Endodermal cell (in vitro differentiated cells): ENCODE measurements around the gene EDN1. TPM values are rescaled to one million over a fixed set of nuclear protein-coding genes. Genes with fewer than 3 reads are reported as not detected.

Source experiments
- DNase-seq: peaks from one replicate; pipeline ENCODE4 v3.0.0-alpha.2; 2017
- H3K27ac ChIP-seq: 2 replicates; pipeline ENCODE4 v1.5.1; 2013; ENCODE audit warnings: mild to moderate bottlenecking, low read depth, low read length, moderate library complexity
- H3K27me3 ChIP-seq: 2 replicates; pipeline ENCODE4 v1.6.1; 2013; ENCODE audit warnings: mild to moderate bottlenecking, low read length, moderate library complexity; ENCODE audit not compliant: insufficient read depth, control insufficient read depth, poor library complexity, severe bottlenecking
- H3K36me3 ChIP-seq: 2 replicates; pipeline ENCODE4 v1.7.0; 2013; ENCODE audit warnings: mild to moderate bottlenecking, low read length, moderate library complexity; ENCODE audit not compliant: control insufficient read depth, insufficient read depth
- H3K4me1 ChIP-seq: one replicate; pipeline ENCODE4 v1.7.0; 2013; ENCODE audit warnings: low read length; ENCODE audit not compliant: control insufficient read depth, insufficient read depth
- H3K4me3 ChIP-seq: 2 replicates; pipeline ENCODE4 v1.5.1; 2013; ENCODE audit warnings: mild to moderate bottlenecking, low read length, moderate library complexity
- H3K9ac ChIP-seq: 2 replicates; pipeline ENCODE4 v1.6.1; 2013; ENCODE audit warnings: mild to moderate bottlenecking, low read length, moderate library complexity; ENCODE audit not compliant: poor library complexity, severe bottlenecking; ENCODE audit errors: extremely low read depth
- H3K9me3 ChIP-seq: 2 replicates; pipeline ENCODE4 v1.6.1; 2013; ENCODE audit warnings: mild to moderate bottlenecking, low read length, moderate library complexity; ENCODE audit not compliant: control insufficient read depth
- H3K27ac Mint-ChIP-seq: 2 replicates; pipeline ENCODE4 v1.8.0; 2020; ENCODE audit warnings: mixed read lengths
- H3K27me3 Mint-ChIP-seq: 2 replicates; pipeline ENCODE4 v1.8.0; 2021; ENCODE audit warnings: mild to moderate bottlenecking, mixed read lengths; ENCODE audit not compliant: insufficient read depth
- H3K36me3 Mint-ChIP-seq: 2 replicates; pipeline ENCODE4 v1.8.0; 2020; ENCODE audit warnings: low read depth, mixed read lengths
- H3K4me1 Mint-ChIP-seq: 2 replicates; pipeline ENCODE4 v1.8.0; 2020; ENCODE audit warnings: mixed read lengths
- H3K4me3 Mint-ChIP-seq: 2 replicates; pipeline ENCODE4 v1.8.0; 2020; ENCODE audit warnings: mild to moderate bottlenecking, moderate library complexity, mixed read lengths
- H3K9me3 Mint-ChIP-seq: 2 replicates; pipeline ENCODE4 v1.8.0; 2020; ENCODE audit warnings: mild to moderate bottlenecking, mixed read lengths
- CTCF ChIP-seq: fragments of 200-600 bp; sonication (generic); conservative IDR thresholded peaks from 2 replicates; pipeline ENCODE4 v1.5.0; 2021; ENCODE audit warnings: antibody characterized with exemption, mild to moderate bottlenecking
- WGBS, 2 experiments: methylation state at CpG; one replicate each; pipeline versions ENCODE4 v1.1.5 to v1.1.7; 2013; ENCODE audit warnings: missing lambda C conversion rate in 2 of 2, mixed read lengths in 1 of 2; ENCODE audit not compliant: insufficient coverage in 1 of 2, insufficient read length in 1 of 2; 5-methylcytosine and 5-hydroxymethylcytosine counted together
- long read RNA-seq, 4 experiments: library from polyadenylated mRNA in 2 of 4; library from RNA in 1 of 4; library from capped mRNA in 1 of 4; stranded (forward) in 3 of 4; unstranded in 1 of 4; transcript quantifications; one replicate each; pipeline ENCODE4 v2.0.0, GENCODE V29; 2020 to 2021; ENCODE audit warnings: inconsistent platforms in 1 of 4
- polyA plus RNA-seq, 2 experiments: library from polyadenylated mRNA; stranded (reverse); fragments of 50-300 nt; gene quantifications; one replicate each; pipeline ENCODE4 v1.2.3, GENCODE V29; 2013
- total RNA-seq, 2 donors: library from RNA; stranded (reverse); fragmentation: NEBNext Ultra II Directional in 1 of 2; extraction: Animal tissue kit (Norgen Biotek cat#: 25700) in 1 of 2; gene quantifications; 2 replicates in 1 of 2; 3 replicates in 1 of 2; pipeline ENCODE4 v1.2.1, GENCODE V29; 2021

EDN1 gene
- under 1 TPM; 0.27 to 0.46 TPM for total RNA-seq
- polyA plus RNA-seq (2013, experiment 1 of 2): 3.5 TPM
- polyA plus RNA-seq (2013, experiment 2 of 2): 4.5 TPM
- long read RNA-seq, experiment 1: 0 reads
- long read RNA-seq, experiment 2: 0 reads
- long read RNA-seq, experiment 3: 0 reads
- long read RNA-seq, experiment 4: 0 reads

- Histone ChIP-seq H3K36me3 (no peaks in the 10 kb centered on the region), H3K9me3 (no peaks in the 10 kb centered on the region), H3K27ac (no peak within 1 kb of the TSS), H3K27me3 (peaks cover 52% of the 10 kb centered on the region), H3K4me1 (no peaks in the 10 kb centered on the region), H3K9ac (peak within 1 kb of the TSS; percentile 23), H3K4me3 (peak within 1 kb of the TSS; percentile 77)
- Mint-ChIP-seq H3K4me3 (peak within 1 kb of the TSS; percentile 49), H3K27ac (peak within 1 kb of the TSS; percentile 47), H3K36me3 (no peaks in the 10 kb centered on the region), H3K9me3 (no peaks in the 10 kb centered on the region), H3K4me1 (peaks cover 34% of the 10 kb centered on the region), H3K27me3 (peaks cover 56% of the 10 kb centered on the region)
- DNase-seq: peak; percentile 92
- WGBS, 2 experiments: 2 to 5% methylated on average over 28 to 38 of the region's 38 CpGs
- TF ChIP-seq CTCF: peak; percentile 72
Observed at GRCh38 chr6:12289933-12290820, at the start of gene EDN1. EDN1 (plus strand) TSS chr6:12290361; CDS start chr6:12290630, 269 bp downstream.

- Mint-ChIP-seq H3K9me3 (no peaks in the 10 kb centered on the region), H3K27ac (no peak overlapping the region), H3K27me3 (peaks cover 2% of the 10 kb centered on the region), H3K4me1 (peaks cover 15% of the 10 kb centered on the region), H3K36me3 (no peaks in the 10 kb centered on the region), H3K4me3 (no peak overlapping the region)
- no peak for DNase-seq
- Histone ChIP-seq H3K9me3 (no peaks in the 10 kb centered on the region), H3K27me3 (no peaks in the 10 kb centered on the region), H3K9ac (no peak overlapping the region), H3K27ac (no peak overlapping the region), H3K4me1 (peaks cover 6% of the 10 kb centered on the region), H3K36me3 (no peaks in the 10 kb centered on the region), H3K4me3 (no peak overlapping the region)
- 90 to 100% methylated on average over 2 to 3 of the region's 3 CpGs for WGBS, 2 experiments
- no peak for TF ChIP-seq CTCF
Observed at GRCh38 chr6:12241493-12242175, 48.5 kb upstream of the EDN1 start.

- Histone ChIP-seq H3K27ac (no peak overlapping the region), H3K4me3 (no peak overlapping the region), H3K4me1 (peaks cover 6% of the 10 kb centered on the region), H3K9me3 (no peaks in the 10 kb centered on the region), H3K27me3 (no peaks in the 10 kb centered on the region), H3K9ac (no peak overlapping the region), H3K36me3 (no peaks in the 10 kb centered on the region)
- TF ChIP-seq CTCF: no peak
- Mint-ChIP-seq H3K4me3 (no peak overlapping the region), H3K4me1 (peaks cover 16% of the 10 kb centered on the region), H3K36me3 (no peaks in the 10 kb centered on the region), H3K27ac (no peak overlapping the region), H3K27me3 (peaks cover 4% of the 10 kb centered on the region), H3K9me3 (no peaks in the 10 kb centered on the region)
- no peak for DNase-seq
- WGBS, 2 experiments: 79% methylated on average over 2 of the region's 2 CpGs; no CpG with 5 or more reads in 1 of the 2 experiments
Observed at GRCh38 chr6:12243169-12243568, 47.0 kb upstream of the EDN1 start.
